ENCODE results near the gene NOS1AP. TPM values are rescaled to one million over a fixed set of nuclear protein-coding genes. Genes with fewer than 3 reads are reported as not detected.
"Not testable (repeated sequence)": the region's sequence is repeated elsewhere in the genome, so short reads cannot be mapped to it uniquely, and the experiment has no call there.

Gene NOS1AP
- total and polyA plus RNA-seq, 2 experiments from 2014 or later = 5.8 to 6.6 TPM

- H3F3A ChIP-seq (replicated peaks; ENCODE audit: low read depth) = 0 out of 2 replicates have a peak, but pooled peaks cover 3% of the 10 kb centered on the region
- H3K36me3 Mint-ChIP-seq (ENCODE audit: low read depth) = no peaks in the 10 kb centered on the region
- H3K4me1 ChIP-seq (ENCODE audit: insufficient read depth) = peaks cover 20% of the 10 kb centered on the region; the same call in 1 of the 2 replicates
- no peak overlapping the region for H2AFZ ChIP-seq
- no peak overlapping the region for H3K4me2 ChIP-seq
- H3K4me3 ChIP-seq = no peak overlapping the region
- H3K27ac Mint-ChIP-seq = no peak overlapping the region; the same call in 1 of the 2 replicates
- H4K20me1 ChIP-seq (replicated peaks; ENCODE audit: insufficient read depth) = no peaks in the 10 kb centered on the region
- H3K27me3 Mint-ChIP-seq (ENCODE audit: insufficient read depth, low read depth, poor library complexity) = peaks cover 6% of the 10 kb centered on the region
- no peaks in the 10 kb centered on the region for H3K9me2 ChIP-seq (ENCODE audit: insufficient read depth)
- H3K79me2 ChIP-seq (replicated peaks; ENCODE audit: insufficient read depth) = no peaks in the 10 kb centered on the region
- H3K9me3 Mint-ChIP-seq = no peaks in the 10 kb centered on the region
- DNase-seq (ENCODE audit: low spot score) (peak; percentile 14), ATAC-seq (no peak)
- no peaks in the 10 kb centered on the region for H3K27me3 ChIP-seq (ENCODE audit: insufficient read depth)
- peaks cover 41% of the 10 kb centered on the region for H3K4me1 Mint-ChIP-seq
- H3K36me3 ChIP-seq (ENCODE audit: insufficient read depth) = no peaks in the 10 kb centered on the region
- H3K4me3 Mint-ChIP-seq = no peak overlapping the region
- no peak for TF ChIP-seq POLR2AphosphoS5 (IDR thresholded peaks at IDR 0.05; ENCODE audit: low read depth)
- no peak for TF ChIP-seq ZNF114 (CRISPR knock-in tag; IDR thresholded peaks at IDR 0.05)
- no peak for TF ChIP-seq ZNF331 (CRISPR knock-in tag; IDR thresholded peaks at IDR 0.05; ENCODE audit: low read depth)
- H3K27ac ChIP-seq (ENCODE audit: low read depth) = no peak overlapping the region
Observed at GRCh38 chr1:162065016-162065415, 4.5 kb upstream of the NOS1AP start.

GRCh38 chr1:162066836-162067235 lies 2.7 kb upstream of the NOS1AP start:
- ATAC-seq; H4K20me1 ChIP-seq (replicated peaks; ENCODE audit: insufficient read depth); H2AFZ ChIP-seq; H3K4me3 Mint-ChIP-seq; H3K36me3 Mint-ChIP-seq (ENCODE audit: low read depth); H3K27ac ChIP-seq (ENCODE audit: low read depth); H3K36me3 ChIP-seq (ENCODE audit: insufficient read depth); H3K4me3 ChIP-seq; H3K79me2 ChIP-seq (replicated peaks; ENCODE audit: insufficient read depth); H3K27ac Mint-ChIP-seq; H3K27me3 ChIP-seq (ENCODE audit: insufficient read depth); DNase-seq (ENCODE audit: low spot score); H3K9me2 ChIP-seq (ENCODE audit: insufficient read depth); H3K4me2 ChIP-seq; H3K27me3 Mint-ChIP-seq (ENCODE audit: insufficient read depth, low read depth, poor library complexity); H3K9me3 Mint-ChIP-seq: not testable (repeated sequence)
- Histone ChIP-seq H3K4me1 (ENCODE audit: insufficient read depth) (peaks cover 31% of the 10 kb centered on the region), H3F3A (replicated peaks; ENCODE audit: low read depth) (peaks cover 11% of the 10 kb centered on the region; the same call in 1 of the 2 replicates)
- peaks cover 50% of the 10 kb centered on the region for H3K4me1 Mint-ChIP-seq

GRCh38 chr1:162067466-162067865 lies 2.0 kb upstream of the NOS1AP start:
- DNase-seq (ENCODE audit: low spot score) (no peak), ATAC-seq (no peak)
- H3K27me3 Mint-ChIP-seq (ENCODE audit: insufficient read depth, low read depth, poor library complexity) = peaks cover 8% of the 10 kb centered on the region
- TF ChIP-seq NANOG (IDR thresholded peaks at IDR 0.05; ENCODE audit: borderline replicate concordance) = no peak
- no peak for TF ChIP-seq STAT1 (IDR thresholded peaks at IDR 0.05; ENCODE audit: unreplicated experiment)
- TF ChIP-seq ZNF462 (CRISPR knock-in tag; IDR thresholded peaks at IDR 0.05) = no peak
- TF ChIP-seq ZNF331 (CRISPR knock-in tag; IDR thresholded peaks at IDR 0.05; ENCODE audit: low read depth) = no peak
- no peak for TF ChIP-seq ETS1 (IDR thresholded peaks at IDR 0.05)
- TF ChIP-seq CTCF (conservative IDR thresholded peaks at IDR 0.05; ENCODE audit: low read depth in 2 of 2) = no peak

More at GRCh38 chr1:162067466-162067865, 2.0 kb upstream of the NOS1AP start:
- Mint-ChIP-seq H3K4me1 (peaks cover 54% of the 10 kb centered on the region), H3K36me3 (ENCODE audit: low read depth) (no peaks in the 10 kb centered on the region; the same call in 2 of the 3 replicates), H3K27ac (no peak overlapping the region), H3K4me3 (no peak overlapping the region), H3K9me3 (no peaks in the 10 kb centered on the region)
- Histone ChIP-seq H3K4me1 (ENCODE audit: insufficient read depth) (peaks cover 38% of the 10 kb centered on the region), H3K27ac (ENCODE audit: low read depth) (no peak overlapping the region), H4K20me1 (replicated peaks; ENCODE audit: insufficient read depth) (peaks cover 8% of the 10 kb centered on the region; the same call in 1 of the 2 replicates), H3K4me3 (no peak overlapping the region), H3K9me2 (ENCODE audit: insufficient read depth) (no peaks in the 10 kb centered on the region), H3K36me3 (ENCODE audit: insufficient read depth) (no peaks in the 10 kb centered on the region), H3K27me3 (ENCODE audit: insufficient read depth) (peaks cover 8% of the 10 kb centered on the region; the same call in 1 of the 2 replicates), H3K4me2 (no peak overlapping the region), H3F3A (replicated peaks; ENCODE audit: low read depth) (peaks cover 11% of the 10 kb centered on the region; the same call in 1 of the 2 replicates), H2AFZ (no peak overlapping the region), H3K79me2 (replicated peaks; ENCODE audit: insufficient read depth) (peaks cover 15% of the 10 kb centered on the region)
